Karpas-422 (cell line): ENCODE results near the gene SIGLECL1. TPM values are rescaled to one million over a fixed set of nuclear protein-coding genes. Genes with fewer than 3 reads are reported as not detected.

Experiments
- DNase-seq: peaks from one replicate; pipeline ENCODE4 v3.0.0-alpha.2; 2015
- H2AFZ ChIP-seq: fragments of 200-600 bp; sonication (generic); 2 replicates; pipeline ENCODE4 v1.6.1; 2014; ENCODE audit warnings: antibody characterized with exemption, low read length, mixed read lengths
- H3K27ac ChIP-seq: fragments of 200-600 bp; sonication (generic); 2 replicates; pipeline ENCODE4 v1.5.1; 2014; ENCODE audit warnings: mild to moderate bottlenecking, low read length, moderate library complexity
- H3K27me3 ChIP-seq: fragments of 200-600 bp; sonication (generic); 2 replicates; pipeline ENCODE4 v1.6.1; 2014; ENCODE audit warnings: low read length, mixed read lengths
- H3K36me3 ChIP-seq: fragments of 200-600 bp; sonication (generic); 2 replicates; pipeline ENCODE4 v1.6.1; 2014; ENCODE audit warnings: low read length, mixed read lengths; ENCODE audit not compliant: insufficient read depth
- H3K4me1 ChIP-seq: fragments of 200-600 bp; sonication (generic); 2 replicates; pipeline ENCODE4 v1.6.1; 2014; ENCODE audit warnings: mild to moderate bottlenecking, low read length, mixed read lengths
- H3K4me2 ChIP-seq: fragments of 200-600 bp; sonication (generic); 2 replicates; pipeline ENCODE4 v1.6.1; 2014; ENCODE audit warnings: low read length, low read depth, mild to moderate bottlenecking; ENCODE audit not compliant: poor library complexity, severe bottlenecking
- H3K4me3 ChIP-seq: fragments of 200-600 bp; sonication (generic); 2 replicates; pipeline ENCODE4 v1.5.1; 2014; ENCODE audit warnings: mild to moderate bottlenecking, antibody characterized with exemption, low read length, mixed read lengths
- H3K79me2 ChIP-seq: fragments of 200-600 bp; sonication (generic); 2 replicates; pipeline ENCODE4 v1.6.1; 2014; ENCODE audit warnings: mild to moderate bottlenecking, low read length, mixed read lengths
- H3K9ac ChIP-seq: fragments of 200-600 bp; sonication (generic); 2 replicates; pipeline ENCODE4 v1.6.0; 2014; ENCODE audit warnings: low read length
- H3K9me2 ChIP-seq: fragments of 200-600 bp; sonication (generic), shearing (Covaris generic); replicated peaks from 2 replicates; pipeline ENCODE4 v1.6.0; 2014; ENCODE audit warnings: mild to moderate bottlenecking, low read length, moderate library complexity; ENCODE audit not compliant: insufficient read depth
- H3K9me3 ChIP-seq: fragments of 300-700, 200-600 bp; sonication (generic); 2 replicates; pipeline ENCODE4 v1.6.1; 2014; ENCODE audit warnings: low read length, mixed read lengths
- H4K20me1 ChIP-seq: fragments of 200-600 bp; sonication (generic); 2 replicates; pipeline ENCODE4 v1.6.1; 2014; ENCODE audit warnings: mild to moderate bottlenecking, antibody characterized with exemption, low read length, low read depth; ENCODE audit not compliant: insufficient read depth
- small RNA-seq: library from RNA; depleted of rRNA; stranded (forward); fragments of <200 nt; gene quantifications from one replicate; pipeline ENCODE3, GENCODE V24; 2014
- total RNA-seq: library from RNA; depleted of rRNA; stranded (reverse); fragments of >200 nt; shearing (Covaris generic); gene quantifications from 2 replicates; pipeline ENCODE4 v1.2.3, GENCODE V29; 2014; ENCODE audit warnings: low replicate concordance; rRNA removed

The SIGLECL1 gene
- total RNA-seq, 1 experiment from 2014 or later = not detected

GRCh38 chr19:51316688-51317087, 65.8 kb downstream of the SIGLECL1 start:
- H4K20me1 ChIP-seq = no peaks in the 10 kb centered on the region; the same call in 1 of the 2 replicates
- H3K9me3 ChIP-seq = no peaks in the 10 kb centered on the region
- no peaks in the 10 kb centered on the region for H3K79me2 ChIP-seq
- H3K4me3 ChIP-seq = no peak overlapping the region
- no peak overlapping the region for H3K9ac ChIP-seq
- no peak overlapping the region for H2AFZ ChIP-seq
- no peak overlapping the region for H3K27ac ChIP-seq
- H3K4me1 ChIP-seq = no peaks in the 10 kb centered on the region
- no peaks in the 10 kb centered on the region for H3K36me3 ChIP-seq
- H3K4me2 ChIP-seq = no peak overlapping the region
- H3K9me2 ChIP-seq = no peaks in the 10 kb centered on the region
- no peak for DNase-seq
- H3K27me3 ChIP-seq = no peaks in the 10 kb centered on the region

- Histone ChIP-seq H2AFZ (no peak overlapping the region), H3K9me2 (no peaks in the 10 kb centered on the region), H3K4me1 (no peaks in the 10 kb centered on the region), H3K79me2 (no peaks in the 10 kb centered on the region), H3K4me3 (no peak overlapping the region), H4K20me1 (no peaks in the 10 kb centered on the region; the same call in 1 of the 2 replicates), H3K4me2 (no peak overlapping the region), H3K9me3 (no peaks in the 10 kb centered on the region), H3K36me3 (no peaks in the 10 kb centered on the region), H3K27ac (no peak overlapping the region), H3K27me3 (no peaks in the 10 kb centered on the region), H3K9ac (no peak overlapping the region)
- no peak for DNase-seq
Observed at GRCh38 chr19:51317376-51317775, 66.5 kb downstream of the SIGLECL1 start.

GRCh38 chr19:51317968-51318367, 67.1 kb downstream of the SIGLECL1 start:
- Histone ChIP-seq H3K27ac (no peak overlapping the region), H3K4me3 (no peak overlapping the region), H3K79me2 (no peaks in the 10 kb centered on the region), H3K36me3 (no peaks in the 10 kb centered on the region), H3K4me1 (no peaks in the 10 kb centered on the region), H2AFZ (no peak overlapping the region), H3K9ac (no peak overlapping the region), H3K4me2 (no peak overlapping the region), H3K9me2 (no peaks in the 10 kb centered on the region), H4K20me1 (no peaks in the 10 kb centered on the region; the same call in 1 of the 2 replicates), H3K9me3 (no peaks in the 10 kb centered on the region), H3K27me3 (no peaks in the 10 kb centered on the region)
- DNase-seq = no peak

Small RNA genes within 50 kb of the gene (small RNA-seq; reads per million reads assigned to genes)
- not detected for gene MIR8074

Other genes starting within 250 kb of the SIGLECL1 start
- gene KLK8, start 249.5 kb upstream of the SIGLECL1 start, total RNA-seq = not detected in 2 replicates
- not detected in 2 replicates for gene KLK10, start 231.4 kb upstream of the SIGLECL1 start, total RNA-seq
- gene KLK11, start 224.5 kb upstream of the SIGLECL1 start, total RNA-seq = not detected in 2 replicates
- gene KLK12, start 216.1 kb upstream of the SIGLECL1 start, total RNA-seq = not detected in 2 replicates
- not detected in 2 replicates for gene KLK13, start 186.0 kb upstream of the SIGLECL1 start, total RNA-seq
- 0.48 TPM in 1 of 2 replicates, not detected in the other for gene KLK14, start 168.2 kb upstream of the SIGLECL1 start, total RNA-seq
- 3.2 and 25.5 TPM in 2 replicates for gene CTU1, start 142.7 kb upstream of the SIGLECL1 start, total RNA-seq
- 0.14 TPM in 1 of 2 replicates, not detected in the other for gene SIGLEC9, start 126.2 kb upstream of the SIGLECL1 start, total RNA-seq
- gene SIGLEC7, start 108.8 kb upstream of the SIGLECL1 start, total RNA-seq = not detected in 2 replicates
- gene CD33, start 26.0 kb upstream of the SIGLECL1 start, total RNA-seq = 18.1 and 19.3 TPM in 2 replicates
- gene IGLON5, start 60.6 kb downstream of the SIGLECL1 start, total RNA-seq = not detected in 2 replicates
- gene VSIG10L, start 91.1 kb downstream of the SIGLECL1 start, total RNA-seq = 5.7 and 6.6 TPM in 2 replicates
- gene ETFB, start 115.3 kb downstream of the SIGLECL1 start, total RNA-seq = 112 and 231 TPM in 2 replicates
- gene CLDND2, start 117.9 kb downstream of the SIGLECL1 start, total RNA-seq = 2.3 TPM in 1 of 2 replicates, not detected in the other
- gene NKG7, start 121.6 kb downstream of the SIGLECL1 start, total RNA-seq = not detected in 2 replicates
- gene LIM2, start 136.9 kb downstream of the SIGLECL1 start, total RNA-seq = not detected in 2 replicates
- gene C19orf84, start 139.5 kb downstream of the SIGLECL1 start, total RNA-seq = not detected in 2 replicates
- gene SIGLEC10, start 166.6 kb downstream of the SIGLECL1 start, total RNA-seq = 500 and 730 TPM in 2 replicates
- not detected in 2 replicates for gene SIGLEC8, start 207.4 kb downstream of the SIGLECL1 start, total RNA-seq
- gene CEACAM18, start 227.5 kb downstream of the SIGLECL1 start, total RNA-seq = not detected in 2 replicates